K562 (cell line): Measurements from ENCODE around the gene DNAJB14. TPM values are rescaled to one million over a fixed set of nuclear protein-coding genes. Genes with fewer than 3 reads are reported as not detected.

ENCODE experiments used
- ATAC-seq: fragments of 200-7000 bp; cut with Tn5 transposase; 3 replicates; pipeline ENCODE4 v1.9.1; 2020; ENCODE audit warnings: moderate library complexity
- BruUV-seq: library from RNA; stranded (reverse); fragments of 400-500 nt; replicated peaks from 2 replicates; lab custom pipeline; 2021; lab: Mats Ljungman, UMichigan
- CTCF ChIA-PET: fragments of 300-600 bp; formaldehyde crosslinking; extraction: SDS; loops from one replicate; lab custom pipeline; 2021; ENCODE audit warnings: low intra/inter-chr PET ratio; lab: Yijun Ruan, JAX
- POLR2A ChIA-PET: fragments of 300-600, 350-650 bp; sonication (Branson Sonifier 250); formaldehyde crosslinking; extraction: SDS; loops from one replicate; lab custom pipeline; 2021; ENCODE audit warnings: antibody characterized with exemption, inconsistent platforms; lab: Yijun Ruan, JAX
- DNase-seq, 4 experiments: peaks; one replicate each; pipeline versions ENCODE4 v3.0.0 to v3.0.0-alpha.2; 2011 to 2018; ENCODE audit warnings: low spot score in 3 of 4, mixed read lengths in 3 of 4; ENCODE audit errors: extremely low read depth in 1 of 4
- FAIRE-seq: peaks from 2 replicates; lab custom pipeline; 2011; peaks lifted over from hg19 to GRCh38; lab: Jason Lieb, UNC
- H2AFZ ChIP-seq: 2 replicates; pipeline ENCODE4 v1.6.0; 2011; ENCODE audit warnings: low read depth, low read length, control low read depth, inconsistent platforms
- H3K27ac ChIP-seq: fragments of 200-600 bp; 3 replicates; pipeline ENCODE4 v1.8.0; 2011; ENCODE audit warnings: low read depth, mild to moderate bottlenecking, control low read depth, inconsistent platforms, low read length, moderate library complexity, mixed read lengths; ENCODE audit errors: extremely low read depth
- H3K27me3 ChIP-seq, 2 experiments: fragments of 300-600 bp in 1 of 2; 2 replicates in 1 of 2; 3 replicates in 1 of 2; pipeline versions ENCODE4 v1.6.0 to v1.8.0; 2011; ENCODE audit warnings: inconsistent platforms in 2 of 2, low read length in 2 of 2, mild to moderate bottlenecking in 1 of 2, mixed read lengths in 1 of 2, moderate library complexity in 1 of 2; ENCODE audit not compliant: control insufficient read depth in 2 of 2, insufficient read depth in 2 of 2
- H3K36me3 ChIP-seq: fragments of 300-600 bp; 3 replicates; pipeline ENCODE4 v1.8.0; 2011; ENCODE audit warnings: mild to moderate bottlenecking, low read length, inconsistent platforms; ENCODE audit not compliant: control insufficient read depth, insufficient read depth
- H3K4me1 ChIP-seq, 2 experiments: fragments of 200-600 bp in 1 of 2; replicated peaks in 1 of 2; 2 replicates in 1 of 2; 3 replicates in 1 of 2; pipeline versions ENCODE4 v1.5.1 to v1.8.0; 2011; ENCODE audit warnings: inconsistent platforms in 2 of 2, low read length in 2 of 2, mild to moderate bottlenecking in 1 of 2, mixed read lengths in 1 of 2, moderate library complexity in 1 of 2; ENCODE audit not compliant: control insufficient read depth in 2 of 2, insufficient read depth in 2 of 2
- H3K4me2 ChIP-seq: 2 replicates; pipeline ENCODE4 v1.6.1; 2011; ENCODE audit warnings: low read length, control low read depth, inconsistent platforms, mixed read lengths; ENCODE audit not compliant: insufficient read depth
- H3K4me3 ChIP-seq: fragments of 200-600 bp; sonication (generic), shearing (Covaris generic); 2 replicates; pipeline ENCODE4 v1.5.1; 2016; ENCODE audit warnings: control low read depth, inconsistent platforms
- H3K79me2 ChIP-seq: fragments of 200-600 bp; 3 replicates; pipeline ENCODE4 v1.8.0; 2011; ENCODE audit warnings: low read length, inconsistent platforms; ENCODE audit not compliant: control insufficient read depth, insufficient read depth
- H3K9ac ChIP-seq, 2 experiments: 2 replicates each; pipeline versions ENCODE4 v1.6.0 to v1.6.1; 2011; ENCODE audit warnings: low read depth in 2 of 2, low read length in 2 of 2, control low read depth in 1 of 2, inconsistent platforms in 1 of 2, mild to moderate bottlenecking in 1 of 2, mixed read lengths in 1 of 2; ENCODE audit not compliant: insufficient read depth in 1 of 2
- H3K9me1 ChIP-seq: one replicate; pipeline ENCODE4 v1.6.0; 2011; ENCODE audit warnings: inconsistent platforms, mild to moderate bottlenecking, low read length, moderate library complexity; ENCODE audit not compliant: control insufficient read depth, insufficient read depth
- H3K9me3 ChIP-seq: replicated peaks from 2 replicates; pipeline ENCODE4 v1.5.1; 2011; ENCODE audit warnings: low read depth, low read length, inconsistent platforms; ENCODE audit not compliant: control insufficient read depth, insufficient read depth
- H4K20me1 ChIP-seq: replicated peaks from 2 replicates; pipeline ENCODE4 v1.6.1; 2011; ENCODE audit warnings: low read length, inconsistent platforms, mixed read lengths; ENCODE audit not compliant: control insufficient read depth, insufficient read depth
- CREBBP ChIP-seq: IDR thresholded peaks from one replicate; pipeline ENCODE4 v1.6.1; 2012; ENCODE audit warnings: low read depth, mild to moderate bottlenecking, control low read depth, inconsistent platforms, low read length
- DNMT1 ChIP-seq: fragments of 450-650 bp; IDR thresholded peaks from 2 replicates; pipeline ENCODE4 v1.6.1; 2016; ENCODE audit warnings: antibody characterized with exemption, mild to moderate bottlenecking
- ESRRA ChIP-seq: fragments of 450-650 bp; IDR thresholded peaks from 2 replicates; pipeline ENCODE4 v1.6.1; 2014; ENCODE audit warnings: low read depth, mild to moderate bottlenecking, moderate library complexity, borderline replicate concordance
- FOXJ2 ChIP-seq: fragments of 200-800 bp; sonication (Bioruptor generic); IDR thresholded peaks from 2 replicates; pipeline ENCODE4 v1.6.1; 2016; ENCODE audit warnings: missing genetic modification characterization, missing compliant biosample characterization
- HMG20A ChIP-seq: fragments of 450-650 bp; formaldehyde crosslinking; conservative IDR thresholded peaks from 2 replicates; pipeline ENCODE4 v1.4.0; 2020; ENCODE audit warnings: mild to moderate bottlenecking, mixed read lengths
- NFYB ChIP-seq: IDR thresholded peaks from 2 replicates; pipeline ENCODE4 v1.6.1; 2011; ENCODE audit warnings: mild to moderate bottlenecking, moderate library complexity; ENCODE audit not compliant: insufficient read length; ENCODE audit errors: extremely low read depth
- POLR3A ChIP-seq: IDR thresholded peaks from 2 replicates; pipeline ENCODE4 v1.6.1; 2011; ENCODE audit warnings: borderline replicate concordance, mild to moderate bottlenecking, moderate library complexity; ENCODE audit not compliant: insufficient read length, insufficient read depth; ENCODE audit errors: extremely low read depth
- RAD21 ChIP-seq, 2 experiments: fragments of 250-450 bp in 1 of 2; fragments of 450-650 bp in 1 of 2; sonication (Bioruptor Pico) in 1 of 2; formaldehyde crosslinking in 1 of 2; IDR thresholded peaks in 1 of 2; conservative IDR thresholded peaks in 1 of 2; 2 replicates each; pipeline versions ENCODE4 v1.4.0 to v1.8.0; 2020 to 2022; ENCODE audit warnings: mild to moderate bottlenecking in 2 of 2, moderate library complexity in 1 of 2
- RHOXF2B ChIP-seq: fragments of 250-450 bp; sonication (Bioruptor Pico); conservative IDR thresholded peaks from 2 replicates; pipeline ENCODE4 v1.5.1; 2021
- SMARCC2 ChIP-seq: fragments of 450-650 bp; IDR thresholded peaks from 2 replicates; pipeline ENCODE4 v1.6.1; 2017; ENCODE audit warnings: antibody characterized with exemption, moderate library complexity, mild to moderate bottlenecking, low read depth
- SNIP1 ChIP-seq: fragments of 450-650 bp; IDR thresholded peaks from 2 replicates; pipeline ENCODE4 v1.7.1; 2017; ENCODE audit warnings: low read depth, mild to moderate bottlenecking
- STAT5A ChIP-seq: IDR thresholded peaks from 2 replicates; pipeline ENCODE4 v1.6.1; 2012; ENCODE audit warnings: low read length, inconsistent platforms, borderline replicate concordance
- ZNF586 ChIP-seq: fragments of 450-650 bp; formaldehyde crosslinking; conservative IDR thresholded peaks from 2 replicates; pipeline ENCODE4 v1.4.0; 2020; ENCODE audit warnings: mild to moderate bottlenecking, moderate library complexity
- WGBS: fragments of 100-300 bp; shearing (Covaris generic); methylation state at CpG from one replicate; pipeline ENCODE4 v1.1.6; 2016; ENCODE audit warnings: low coverage, mixed read lengths; ENCODE audit not compliant: insufficient coverage; ENCODE audit errors: missing lambda C conversion rate; 5-methylcytosine and 5-hydroxymethylcytosine counted together
- in situ Hi-C: fragments of 300-500 bp; cut with MboI; formaldehyde crosslinking; loops from 4 replicates; pipeline ENCODE4 v1.15.0; 2018; ENCODE audit warnings: inconsistent platforms, mixed read lengths
- intact Hi-C: fragments of 100-400 bp; cut with micrococcal nuclease; formaldehyde crosslinking; loops from 2 replicates; pipeline ENCODE4 v1.14.2; 2022
- polyA plus RNA-seq, 8 experiments: library from polyadenylated mRNA; depleted of rRNA in 4 of 8; stranded (reverse) in 5 of 8; unstranded in 3 of 8; fragments of >200 nt; fragmentation: Nextera tagmentation in 2 of 8; fragmentation: Illumina TruSeq in 1 of 8; extraction: Ambion mirVana in 2 of 8; extraction: Trizol in 1 of 8; gene quantifications; 2 replicates each; pipeline versions ENCODE4 v1.2.1 to v1.2.3, GENCODE V29; 2011 to 2014; ENCODE audit warnings: inconsistent platforms in 1 of 8, missing spikeins in 1 of 8
- total RNA-seq, 7 experiments: library from RNA; depleted of rRNA in 6 of 7; stranded (reverse); fragments of >200 nt in 6 of 7; fragmentation: Illumina TruSeq in 2 of 7; extraction: Trizol in 2 of 7; gene quantifications; 2 replicates each; pipeline versions ENCODE4 v1.2.1 to v1.2.3, GENCODE V29; 2011 to 2021; ENCODE audit warnings: low replicate concordance in 1 of 7
- TF ChIP-seq, protein P1 (sequence below): fragments of 450-650 bp; IDR thresholded peaks from 2 replicates; pipeline ENCODE4 v1.6.1; 2016; ENCODE audit warnings: antibody characterized with exemption
- TF ChIP-seq, protein P2 (sequence below): fragments of 450-650 bp; formaldehyde crosslinking; IDR thresholded peaks from 2 replicates; pipeline ENCODE4 v1.4.0; 2020; ENCODE audit warnings: mild to moderate bottlenecking, mixed read lengths

Gene DNAJB14
- total and polyA plus RNA-seq, 9 of the 15 experiments (the other 6 are each of a cell fraction or from before 2014, with no cell fraction given) = 5.5 to 28.0 (median 12.7) TPM

DNA sequence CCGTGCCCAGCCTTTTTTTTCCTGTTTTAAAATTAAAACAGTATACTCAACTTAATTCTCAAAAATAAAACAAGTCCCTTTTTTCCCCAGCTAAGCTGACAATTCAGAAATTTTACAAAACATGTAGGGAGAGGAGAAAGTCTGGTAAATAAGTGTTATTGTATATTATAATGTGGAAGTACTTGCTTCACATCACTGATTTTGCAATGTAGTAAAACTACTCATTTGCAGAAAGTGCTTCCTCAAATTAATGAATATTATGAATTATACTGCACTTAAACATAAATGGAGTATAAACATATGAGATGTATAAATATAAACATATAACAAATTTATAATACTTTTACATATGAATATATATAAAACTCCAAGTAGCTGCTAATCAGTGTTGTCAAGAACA lies 15.3 kb upstream of the DNAJB14 start:
- POLR2A ChIA-PET = interaction anchor here (1.5 kb wide), 1 partner anchor 11 kb away, joined by 5 read pairs; the partner anchor contains the start of gene H2AZ1
- ATAC-seq = no peak
- Histone ChIP-seq H3K4me2 (no peak overlapping the region), H2AFZ (no peak overlapping the region), H3K27me3 (no peaks in the 10 kb centered on the region; a peak in 1 of 5 replicates), H3K27ac (no peak overlapping the region), H3K4me1 (no peaks in the 10 kb centered on the region), H3K79me2 (no peaks in the 10 kb centered on the region), H3K9me3 (no peaks in the 10 kb centered on the region), H3K36me3 (no peaks in the 10 kb centered on the region), H3K9me1 (no peaks in the 10 kb centered on the region), H3K4me3 (no peak overlapping the region), H4K20me1 (no peaks in the 10 kb centered on the region), H3K9ac (no peak overlapping the region)
- TF ChIP-seq RHOXF2B = no peak
- TF ChIP-seq SMARCC2 = no peak
- no peak for TF ChIP-seq STAT5A
- no peak for TF ChIP-seq CREBBP
- TF ChIP-seq HMG20A (CRISPR knock-in tag) = no peak
- TF ChIP-seq, protein P1, sequence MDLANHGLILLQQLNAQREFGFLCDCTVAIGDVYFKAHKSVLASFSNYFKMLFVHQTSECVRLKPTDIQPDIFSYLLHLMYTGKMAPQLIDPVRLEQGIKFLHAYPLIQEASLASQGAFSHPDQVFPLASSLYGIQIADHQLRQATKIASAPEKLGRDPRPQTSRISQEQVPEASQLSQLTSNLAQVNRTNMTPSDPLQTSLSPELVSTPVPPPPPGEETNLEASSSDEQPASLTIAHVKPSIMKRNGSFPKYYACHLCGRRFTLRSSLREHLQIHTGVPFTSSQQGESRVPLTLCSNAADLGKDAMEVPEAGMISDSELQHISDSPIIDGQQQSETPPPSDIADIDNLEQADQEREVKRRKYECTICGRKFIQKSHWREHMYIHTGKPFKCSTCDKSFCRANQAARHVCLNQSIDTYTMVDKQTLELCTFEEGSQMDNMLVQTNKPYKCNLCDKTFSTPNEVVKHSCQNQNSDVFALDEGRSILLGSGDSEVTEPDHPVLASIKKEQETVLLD = no peak
- no peak for TF ChIP-seq ZNF586 (CRISPR knock-in tag)
- TF ChIP-seq, protein P2, sequence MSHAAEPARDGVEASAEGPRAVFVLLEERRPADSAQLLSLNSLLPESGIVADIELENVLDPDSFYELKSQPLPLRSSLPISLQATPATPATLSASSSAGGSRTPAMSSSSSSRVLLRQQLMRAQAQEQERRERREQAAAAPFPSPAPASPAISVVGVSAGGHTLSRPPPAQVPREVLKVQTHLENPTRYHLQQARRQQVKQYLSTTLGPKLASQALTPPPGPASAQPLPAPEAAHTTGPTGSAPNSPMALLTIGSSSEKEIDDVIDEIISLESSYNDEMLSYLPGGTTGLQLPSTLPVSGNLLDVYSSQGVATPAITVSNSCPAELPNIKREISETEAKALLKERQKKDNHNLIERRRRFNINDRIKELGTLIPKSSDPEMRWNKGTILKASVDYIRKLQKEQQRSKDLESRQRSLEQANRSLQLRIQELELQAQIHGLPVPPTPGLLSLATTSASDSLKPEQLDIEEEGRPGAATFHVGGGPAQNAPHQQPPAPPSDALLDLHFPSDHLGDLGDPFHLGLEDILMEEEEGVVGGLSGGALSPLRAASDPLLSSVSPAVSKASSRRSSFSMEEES (CRISPR knock-in tag) = no peak
- no peak for TF ChIP-seq POLR3A
- no peak for TF ChIP-seq RAD21 (CRISPR knock-in tag; conservative IDR thresholded peaks at IDR 0.05 in 1 of 2, IDR thresholded peaks at IDR 0.05 in 1 of 2)
- no peak for TF ChIP-seq ESRRA
- TF ChIP-seq NFYB = no peak
- TF ChIP-seq DNMT1 = no peak
- no peak for TF ChIP-seq SNIP1
- no peak for TF ChIP-seq FOXJ2 (tag)
- DNase-seq = no peak
- WGBS = 0% methylated on average over 1 of the region's 1 CpG
- BruUV-seq = no TSS peak
- FAIRE-seq = no peak
- intact Hi-C loops (no loop called here), in situ Hi-C loops (no loop called here)
- CTCF ChIA-PET = interaction anchor here (0.5 kb wide), 1 partner anchor 135 kb away, joined by 4 read pairs; no protein-coding TSS in a partner anchor
